ENCODE measurements around the gene VGLL4.

GRCh38 chr3:11603628-11604027 lies 40.1 kb downstream of the VGLL4 start:
- no peak for TF ChIP-seq CTCF (IDR thresholded peaks at IDR 0.05)
- TF ChIP-seq POLR2A (IDR thresholded peaks at IDR 0.05) = no peak
- TF ChIP-seq POLR2AphosphoS5 (IDR thresholded peaks at IDR 0.05; ENCODE audit: insufficient read depth in 1 of 2, low read depth in 1 of 2) = no peak
